Breast epithelium (tissue), 3 donors: ENCODE data around the gene CPSF4L.

Experiments used
- CTCF ChIP-seq, 3 donors: fragments of 450-650 bp; IDR thresholded peaks; one replicate each; pipeline ENCODE4 v1.5.1; 2016 to 2017; ENCODE audit warnings: antibody characterized with exemption in 3 of 3, mild to moderate bottlenecking in 3 of 3, moderate library complexity in 3 of 3
- POLR2A ChIP-seq: fragments of 450-650 bp; IDR thresholded peaks from one replicate; pipeline ENCODE4 v1.6.1; 2016; ENCODE audit warnings: antibody characterized with exemption, mild to moderate bottlenecking, moderate library complexity
- POLR2AphosphoS5 ChIP-seq, 3 donors: sonication (generic); formaldehyde crosslinking; IDR thresholded peaks; one replicate each; pipeline ENCODE4 v1.6.1; 2017; ENCODE audit warnings: antibody characterized with exemption in 3 of 3

- TF ChIP-seq POLR2A (no peak), CTCF (IDR thresholded peaks at IDR 0.05) (no peak), POLR2AphosphoS5 (IDR thresholded peaks at IDR 0.05) (no peak)
Observed at GRCh38 chr17:73301369-73301768, 39.7 kb upstream of the CPSF4L start.
